IPS-11a (cell line): ENCODE data around the gene SETBP1.

ENCODE experiments used
- H3K4me3 ChIP-seq: one replicate; pipeline ENCODE4 v1.5.1; 2013; ENCODE audit warnings: low read depth, low read length, control low read depth

The SETBP1 gene

GRCh38 chr18:44811572-44812125 lies 131.0 kb downstream of the SETBP1 start:
- no peak overlapping the region for H3K4me3 ChIP-seq

DNA sequence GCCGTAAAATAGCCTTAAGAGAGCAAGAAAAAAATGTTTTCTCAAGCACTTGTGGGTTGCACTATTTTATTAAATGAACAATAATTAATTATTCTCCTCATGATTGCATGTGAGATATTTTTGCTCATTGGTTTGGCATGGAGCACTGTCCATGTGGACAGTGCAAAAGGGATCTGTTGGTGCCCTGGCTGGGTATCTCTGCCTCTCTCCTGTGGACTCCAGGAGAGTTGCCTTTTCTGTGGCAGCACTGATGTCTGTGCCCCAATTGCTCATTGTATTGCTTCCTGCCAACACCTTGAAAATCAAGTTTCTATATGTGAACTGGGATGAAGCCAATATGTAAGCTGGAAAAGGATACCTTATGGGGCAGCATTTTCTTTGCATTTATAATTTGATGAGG lies 131.7 kb downstream of the SETBP1 start:
- no peak overlapping the region for H3K4me3 ChIP-seq

DNA sequence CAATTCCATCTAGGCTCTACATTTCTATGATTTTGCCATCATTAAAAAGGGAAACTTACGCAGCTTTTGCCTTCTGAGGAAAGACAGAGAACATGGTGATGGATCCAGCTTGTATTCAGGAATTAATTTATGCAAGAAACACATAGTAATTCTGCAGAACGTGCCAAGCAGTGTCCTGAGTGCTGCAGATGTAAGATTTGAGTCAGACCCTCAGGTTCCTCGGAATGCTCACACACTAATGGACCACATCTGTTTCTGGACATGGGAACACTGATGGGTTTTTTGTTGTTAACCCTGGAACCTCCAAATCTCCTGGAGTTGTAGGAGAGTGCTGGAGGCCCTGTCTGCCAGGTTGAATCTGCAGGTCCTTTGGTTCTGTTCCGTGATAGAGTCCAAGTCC lies 132.9 kb downstream of the SETBP1 start:
- no peak overlapping the region for H3K4me3 ChIP-seq

DNA sequence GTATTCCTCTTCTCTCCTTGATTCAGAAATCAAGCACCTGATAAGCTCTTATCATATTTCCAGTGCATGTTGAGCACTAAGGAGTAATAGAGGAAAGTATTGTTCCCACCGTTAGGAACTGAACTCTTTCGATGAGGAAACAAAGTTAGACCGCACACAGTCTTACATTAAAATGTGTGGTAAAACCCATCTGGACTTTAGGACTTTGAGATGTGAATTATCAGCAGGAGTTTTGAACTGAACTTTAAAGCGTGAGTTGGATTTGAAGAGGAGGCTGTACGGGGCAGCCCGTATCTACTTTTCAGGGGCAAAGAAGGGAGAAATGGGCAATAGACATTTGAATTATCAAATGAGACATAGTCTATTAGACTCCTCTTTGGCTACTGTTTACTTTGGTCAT lies 134.4 kb downstream of the SETBP1 start:
- H3K4me3 ChIP-seq = no peak overlapping the region

DNA sequence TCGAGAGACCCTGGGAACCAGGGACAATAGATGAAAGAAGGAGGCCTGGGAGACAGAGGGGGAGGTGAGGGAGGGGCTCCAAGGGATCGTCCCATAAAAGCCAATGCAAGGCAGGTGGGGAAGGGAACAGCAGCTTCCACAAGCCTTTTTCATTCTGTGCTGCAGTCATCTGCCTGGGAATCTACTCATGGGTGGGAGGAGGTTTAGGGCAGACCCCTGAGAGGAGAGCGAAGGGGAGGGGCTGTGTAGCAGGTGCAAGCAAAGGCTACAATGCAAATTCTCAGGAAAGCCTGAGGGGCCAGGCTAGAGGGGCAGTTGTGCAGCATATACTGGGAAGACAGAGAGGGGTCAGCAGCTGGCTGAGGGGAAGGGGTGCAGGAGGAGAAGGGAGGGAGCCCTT lies 135.4 kb downstream of the SETBP1 start:
- no peak overlapping the region for H3K4me3 ChIP-seq

DNA sequence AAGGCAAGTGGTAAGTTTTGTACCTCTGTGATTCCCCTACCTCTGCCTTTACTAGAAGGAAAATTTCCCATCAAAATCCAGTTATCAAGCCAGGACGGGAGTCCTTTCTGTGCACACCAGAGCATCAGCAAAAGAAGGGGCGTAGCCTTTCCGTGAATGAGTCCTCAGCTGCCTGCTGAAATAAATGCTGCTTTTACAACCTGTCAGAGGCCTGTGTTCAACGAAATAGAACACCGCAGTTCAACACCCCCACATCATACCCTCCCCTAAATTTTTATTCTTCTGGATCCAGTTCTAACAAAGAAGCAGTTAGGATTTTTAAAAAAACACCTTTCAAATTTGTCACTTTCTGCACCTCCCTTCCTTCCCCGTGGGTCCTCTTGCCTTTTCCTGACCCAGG lies 135.8 kb downstream of the SETBP1 start:
- no peak overlapping the region for H3K4me3 ChIP-seq

- H3K4me3 ChIP-seq = no peak overlapping the region
Measured at GRCh38 chr18:44817831-44818473, 137.3 kb downstream of the SETBP1 start.

- no peak overlapping the region for H3K4me3 ChIP-seq
Measured at GRCh38 chr18:44818668-44819403, 138.1 kb downstream of the SETBP1 start.

DNA sequence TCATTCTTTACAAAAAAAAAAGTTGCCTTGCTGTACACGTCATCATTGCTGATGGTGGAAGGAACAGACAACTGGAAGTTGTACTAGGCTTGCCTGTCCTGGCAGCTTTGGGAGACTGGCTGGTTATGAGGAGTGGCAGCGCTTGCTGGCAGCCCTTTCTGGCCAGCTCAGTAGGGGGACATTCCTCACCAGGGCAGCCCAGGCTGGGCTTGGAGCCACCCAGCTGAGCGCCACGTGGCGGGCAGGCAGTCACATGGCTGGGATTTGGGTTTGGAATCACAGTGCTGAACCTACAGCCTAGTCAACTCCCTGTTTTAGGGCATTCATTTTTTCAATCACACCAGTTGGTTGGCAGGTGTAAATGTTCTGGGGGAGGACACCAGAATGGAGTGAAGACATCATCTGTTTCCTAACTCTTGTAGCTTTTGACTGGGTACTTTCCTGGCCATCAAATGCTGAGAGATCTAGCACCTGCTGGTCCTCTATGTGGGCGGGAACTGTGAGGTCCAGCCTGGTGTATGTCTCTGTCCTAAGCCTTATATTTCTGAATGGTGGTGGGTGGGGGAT lies 139.3 kb downstream of the SETBP1 start:
- no peak overlapping the region for H3K4me3 ChIP-seq

DNA sequence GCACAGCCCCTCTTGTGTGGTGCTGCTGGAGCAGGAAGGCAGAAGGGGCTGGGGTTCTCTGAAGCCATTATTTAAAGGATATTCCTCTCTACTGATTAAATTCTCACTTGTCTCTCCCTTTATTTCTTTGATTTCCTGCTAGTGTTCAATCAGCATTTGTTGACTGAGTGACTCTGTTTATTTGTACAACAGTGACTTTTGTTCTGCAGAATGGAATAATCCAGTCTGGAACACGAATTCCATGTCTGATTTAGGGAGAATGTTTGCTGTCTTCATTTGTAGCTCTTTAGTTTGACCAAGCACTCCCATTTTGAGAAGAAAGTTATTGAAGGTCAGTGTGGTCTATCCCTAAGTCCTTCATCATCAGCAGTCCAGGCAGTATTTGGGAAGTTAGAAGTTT lies 141.2 kb downstream of the SETBP1 start:
- no peak overlapping the region for H3K4me3 ChIP-seq

GRCh38 chr18:44823286-44823685 lies 142.6 kb downstream of the SETBP1 start:
- H3K4me3 ChIP-seq = no peak overlapping the region

DNA sequence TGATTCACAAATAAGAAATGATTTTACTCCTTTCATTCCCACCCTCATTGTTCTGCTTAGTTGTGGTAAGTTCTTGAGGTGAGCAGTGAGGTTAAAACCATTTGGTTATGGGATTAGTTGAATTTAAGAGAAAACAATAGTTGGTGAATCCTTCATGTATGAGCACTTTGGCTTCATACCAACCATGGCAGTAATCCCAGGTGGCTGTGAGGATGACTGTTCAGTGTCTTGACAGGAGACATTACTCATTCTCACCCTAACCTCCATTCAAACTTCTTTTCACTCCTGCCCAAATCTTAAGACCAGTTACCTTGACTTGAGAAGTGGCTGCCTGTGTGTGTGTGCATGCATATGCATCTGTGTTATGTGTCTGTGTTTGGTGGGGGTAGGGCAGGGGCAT lies 143.1 kb downstream of the SETBP1 start:
- H3K4me3 ChIP-seq = no peak overlapping the region

DNA sequence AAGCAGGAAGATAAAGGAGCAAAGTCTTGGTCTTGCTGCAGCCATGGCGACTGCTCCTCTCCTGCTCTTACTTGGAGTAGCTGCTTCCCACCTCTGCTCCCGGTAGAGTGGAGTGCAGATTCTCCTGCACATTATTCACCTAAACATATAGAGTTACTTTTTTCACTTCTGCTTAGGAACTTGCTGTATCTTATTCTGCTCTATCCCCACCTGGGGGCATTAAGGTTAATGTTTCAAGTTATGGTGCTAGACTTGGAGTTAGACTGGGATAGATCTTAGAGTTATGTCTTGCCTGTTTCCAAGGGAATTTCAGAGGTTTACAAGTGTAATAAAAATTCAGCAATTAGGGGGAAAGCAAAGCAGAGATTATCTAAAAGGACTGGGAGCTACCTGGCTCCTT lies 144.2 kb downstream of the SETBP1 start:
- H3K4me3 ChIP-seq = no peak overlapping the region

- no peak overlapping the region for H3K4me3 ChIP-seq
Measured at GRCh38 chr18:44826418-44827259, 146.0 kb downstream of the SETBP1 start.

- no peak overlapping the region for H3K4me3 ChIP-seq
Measured at GRCh38 chr18:44828080-44828479, 147.4 kb downstream of the SETBP1 start.

GRCh38 chr18:44830581-44830980 lies 149.9 kb downstream of the SETBP1 start:
- H3K4me3 ChIP-seq = no peak overlapping the region

DNA sequence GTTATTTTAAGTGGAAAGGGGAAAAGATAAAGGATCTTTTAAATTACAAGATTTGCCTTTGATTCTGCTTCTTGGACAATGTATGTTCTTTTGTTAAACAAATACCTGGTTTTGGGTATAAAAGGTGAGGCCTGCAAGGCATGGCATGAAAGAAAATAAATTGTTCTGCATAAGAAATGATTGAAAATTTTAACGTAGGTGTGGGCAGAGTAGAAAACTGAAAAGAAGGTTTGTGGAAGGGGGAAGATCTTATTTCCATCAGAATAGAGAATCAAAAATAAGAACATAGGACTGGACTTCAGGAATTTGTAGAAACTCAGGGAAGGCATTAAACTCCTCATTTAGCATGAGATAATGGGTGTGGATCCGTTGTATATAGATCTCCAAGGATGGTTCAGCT lies 153.1 kb downstream of the SETBP1 start:
- H3K4me3 ChIP-seq = no peak overlapping the region

DNA sequence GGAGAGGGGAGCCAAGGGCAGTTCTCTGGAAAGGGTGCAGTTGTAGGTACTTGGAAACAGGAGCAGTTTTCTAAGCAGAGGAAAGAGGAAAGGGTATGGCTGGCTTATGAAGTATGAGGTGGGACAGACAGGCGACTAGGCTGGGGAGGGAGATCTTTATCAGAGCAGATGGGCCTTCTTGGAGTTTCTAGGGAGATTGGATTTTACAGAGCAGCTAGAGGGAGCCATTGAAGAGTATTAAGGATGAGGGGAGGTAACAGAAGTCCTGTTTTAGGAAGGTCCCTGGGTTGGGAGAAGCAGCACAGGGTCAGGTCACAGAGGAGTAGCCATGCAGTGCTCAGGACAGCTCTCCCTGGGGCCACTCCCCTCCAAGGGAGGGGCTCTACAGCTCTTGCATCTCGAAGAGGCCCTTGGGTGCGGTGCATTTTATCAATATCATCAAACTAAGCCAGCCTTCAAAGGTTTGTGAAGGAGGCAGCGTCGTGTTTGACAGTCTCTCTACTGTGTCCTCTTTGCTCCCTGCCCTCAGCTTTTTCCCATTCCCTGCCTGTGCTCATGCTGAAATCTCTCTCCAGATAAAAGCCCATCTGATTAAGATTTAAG lies 154.3 kb downstream of the SETBP1 start:
- H3K4me3 ChIP-seq = no peak overlapping the region

- H3K4me3 ChIP-seq = no peak overlapping the region
Measured at GRCh38 chr18:44835703-44836102, 155.0 kb downstream of the SETBP1 start.

DNA sequence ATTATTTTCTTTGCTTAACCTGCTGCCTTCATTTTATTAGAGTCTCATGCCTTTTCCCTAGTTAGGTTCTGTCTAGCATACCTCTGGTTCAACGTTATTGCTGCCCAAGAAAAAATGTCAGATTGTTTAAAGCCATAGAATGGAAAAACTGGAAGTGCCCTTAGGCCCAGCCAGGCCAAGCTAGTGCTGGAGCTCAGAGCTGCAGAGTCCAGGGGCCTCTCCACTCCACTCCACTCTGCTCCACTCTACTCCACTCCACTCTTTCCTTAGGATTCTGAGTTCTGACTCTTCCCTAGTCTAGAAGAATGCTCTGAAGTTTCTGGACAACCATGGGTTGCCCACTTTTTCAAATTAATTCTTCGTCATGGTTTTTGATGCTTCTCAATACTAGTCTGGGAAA lies 155.6 kb downstream of the SETBP1 start:
- H3K4me3 ChIP-seq = no peak overlapping the region
